ENCODE data around the gene TNFRSF1B. TPM values are rescaled to one million over a fixed set of nuclear protein-coding genes. Genes with fewer than 3 reads are reported as not detected.

Gene TNFRSF1B
- total RNA-seq, 3 donors from 2014 or later, result 25.0 to 48.8 (median 35.1) TPM

- intact Hi-C loops (cut with DNase I; ENCODE audit: low total_unique reads), result no loop called here
- no peak overlapping the region for H3K27ac ChIP-seq
- no peaks in the 10 kb centered on the region for H3K4me1 ChIP-seq
- no peaks in the 10 kb centered on the region for H3K9me3 ChIP-seq
- no peak overlapping the region for H3K4me3 ChIP-seq
- H3K27me3 ChIP-seq, result no peaks in the 10 kb centered on the region
- TF ChIP-seq POLR2A (IDR thresholded peaks at IDR 0.05), result no peak
- TF ChIP-seq, protein P1, sequence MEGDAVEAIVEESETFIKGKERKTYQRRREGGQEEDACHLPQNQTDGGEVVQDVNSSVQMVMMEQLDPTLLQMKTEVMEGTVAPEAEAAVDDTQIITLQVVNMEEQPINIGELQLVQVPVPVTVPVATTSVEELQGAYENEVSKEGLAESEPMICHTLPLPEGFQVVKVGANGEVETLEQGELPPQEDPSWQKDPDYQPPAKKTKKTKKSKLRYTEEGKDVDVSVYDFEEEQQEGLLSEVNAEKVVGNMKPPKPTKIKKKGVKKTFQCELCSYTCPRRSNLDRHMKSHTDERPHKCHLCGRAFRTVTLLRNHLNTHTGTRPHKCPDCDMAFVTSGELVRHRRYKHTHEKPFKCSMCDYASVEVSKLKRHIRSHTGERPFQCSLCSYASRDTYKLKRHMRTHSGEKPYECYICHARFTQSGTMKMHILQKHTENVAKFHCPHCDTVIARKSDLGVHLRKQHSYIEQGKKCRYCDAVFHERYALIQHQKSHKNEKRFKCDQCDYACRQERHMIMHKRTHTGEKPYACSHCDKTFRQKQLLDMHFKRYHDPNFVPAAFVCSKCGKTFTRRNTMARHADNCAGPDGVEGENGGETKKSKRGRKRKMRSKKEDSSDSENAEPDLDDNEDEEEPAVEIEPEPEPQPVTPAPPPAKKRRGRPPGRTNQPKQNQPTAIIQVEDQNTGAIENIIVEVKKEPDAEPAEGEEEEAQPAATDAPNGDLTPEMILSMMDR (IDR thresholded peaks at IDR 0.05), result no peak
- TF ChIP-seq POLR2AphosphoS5 (IDR thresholded peaks at IDR 0.05), result no peak
- DNase-seq (ENCODE audit: low spot score in 2 of 2), result no peak
- H3K36me3 ChIP-seq, result no peaks in the 10 kb centered on the region
These were observed 24.6 kb downstream of the TNFRSF1B start for GRCh38 chr1:12191242-12192032.

DNA sequence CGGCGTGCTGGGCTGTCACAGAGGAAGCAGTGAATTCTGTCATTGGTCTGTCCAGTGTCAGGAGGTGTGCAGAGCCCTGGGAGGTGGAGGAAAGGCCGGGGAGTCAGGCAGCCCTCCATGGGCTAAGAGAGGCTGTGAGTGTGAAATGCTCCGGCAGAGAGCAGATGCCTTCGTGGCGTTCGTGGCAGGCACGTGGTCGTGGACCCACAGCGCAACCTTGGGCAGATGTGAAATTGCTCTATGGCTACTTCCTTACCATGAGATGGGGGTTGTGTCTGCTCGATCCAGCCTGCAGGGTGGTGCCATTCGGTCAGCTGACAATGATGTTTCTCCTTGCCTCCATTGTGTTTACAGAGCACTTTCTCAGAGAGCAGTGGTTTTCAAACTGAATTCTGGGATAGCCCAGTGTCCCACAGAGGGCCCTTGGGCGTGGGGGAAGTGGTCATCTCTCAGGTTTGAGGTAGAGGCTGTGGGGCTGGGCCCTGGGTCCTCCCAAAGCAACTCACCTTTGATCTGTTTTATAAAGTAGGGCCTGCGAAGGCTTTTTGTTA is 27.9 kb downstream of the TNFRSF1B start:
- no peak for DNase-seq (ENCODE audit: low spot score in 2 of 2)
- no peaks in the 10 kb centered on the region for H3K36me3 ChIP-seq
- H3K4me1 ChIP-seq, result no peaks in the 10 kb centered on the region
- intact Hi-C loops (cut with DNase I; ENCODE audit: low total_unique reads), result no loop called here
- no peak overlapping the region for H3K4me3 ChIP-seq
- no peaks in the 10 kb centered on the region for H3K9me3 ChIP-seq
- TF ChIP-seq, protein P1 (IDR thresholded peaks at IDR 0.05), result no peak
- no peak for TF ChIP-seq POLR2A (IDR thresholded peaks at IDR 0.05)
- TF ChIP-seq POLR2AphosphoS5 (IDR thresholded peaks at IDR 0.05), result no peak
- H3K27me3 ChIP-seq, result no peaks in the 10 kb centered on the region
- no peak overlapping the region for H3K27ac ChIP-seq

DNA sequence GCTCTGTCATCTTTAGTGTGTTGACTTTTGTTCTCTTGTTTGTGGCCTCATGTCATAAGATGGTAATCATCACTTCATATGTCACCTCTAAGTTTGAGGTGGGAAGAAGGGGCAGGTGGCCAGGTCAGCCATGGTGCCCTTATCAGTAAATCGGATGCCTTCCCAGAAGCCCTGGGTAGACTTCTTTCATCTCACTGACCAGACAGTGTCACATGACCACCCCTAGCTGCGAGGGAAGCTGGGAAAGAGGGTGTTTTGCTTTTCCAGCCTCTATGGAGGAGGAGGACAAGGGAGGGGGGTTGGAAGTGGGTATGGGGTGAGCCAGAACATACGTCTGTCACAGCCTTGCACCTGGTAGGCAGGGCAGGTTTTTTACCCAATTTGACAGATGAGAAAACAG is 28.6 kb downstream of the TNFRSF1B start:
- Histone ChIP-seq H3K4me3 (no peak overlapping the region), H3K27ac (no peak overlapping the region), H3K27me3 (no peaks in the 10 kb centered on the region), H3K4me1 (no peaks in the 10 kb centered on the region), H3K9me3 (no peaks in the 10 kb centered on the region), H3K36me3 (no peaks in the 10 kb centered on the region)
- intact Hi-C loops (cut with DNase I; ENCODE audit: low total_unique reads), result no loop called here
- TF ChIP-seq, protein P1 (IDR thresholded peaks at IDR 0.05), result no peak
- TF ChIP-seq POLR2AphosphoS5 (IDR thresholded peaks at IDR 0.05), result no peak
- DNase-seq (ENCODE audit: low spot score in 2 of 2), result no peak

DNA sequence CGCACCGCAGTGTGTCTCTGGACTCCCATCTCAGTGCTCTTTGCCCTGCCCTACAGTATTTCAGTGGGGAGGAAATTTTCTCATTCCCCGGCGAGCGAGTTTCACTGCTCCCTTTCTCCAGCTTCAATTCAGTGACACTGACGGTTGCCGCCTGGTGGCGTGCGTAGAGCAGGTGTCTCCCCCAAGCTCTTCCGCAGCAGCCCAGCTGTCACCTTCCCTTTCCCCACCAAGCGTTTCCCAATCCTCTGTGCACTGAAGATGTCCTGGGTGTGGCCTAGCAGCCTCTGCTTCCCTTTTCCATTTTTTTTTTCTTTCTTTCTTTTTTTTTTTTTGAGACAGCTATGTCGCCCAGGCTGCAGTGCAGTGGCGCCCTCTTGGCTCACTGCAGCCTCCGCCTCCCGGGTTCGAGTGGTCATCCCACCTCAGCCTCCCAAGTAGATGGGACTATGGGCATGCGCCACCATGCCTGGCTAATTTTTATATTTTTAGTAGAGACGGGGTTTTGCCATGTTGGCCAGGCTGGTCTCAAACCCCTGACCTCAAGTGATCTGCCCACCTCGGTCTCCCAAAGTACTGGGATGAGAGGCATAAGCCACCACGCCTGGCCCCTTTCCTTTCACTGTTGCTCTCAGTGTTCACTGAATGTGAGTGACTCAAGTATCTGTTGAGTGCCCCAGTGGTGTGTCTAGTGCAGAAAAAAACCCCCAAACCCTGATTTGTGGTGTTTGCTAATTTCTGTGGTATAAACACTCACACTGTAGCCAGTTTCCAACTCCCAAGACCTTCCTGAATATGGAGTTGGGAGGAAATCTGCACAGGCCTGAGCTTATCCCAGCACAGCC is 30.1 kb downstream of the TNFRSF1B start:
- H3K27ac ChIP-seq, result no peak overlapping the region
- intact Hi-C loops (cut with DNase I; ENCODE audit: low total_unique reads), result no loop called here
- H3K4me3 ChIP-seq, result no peak overlapping the region
- H3K36me3 ChIP-seq, result no peaks in the 10 kb centered on the region
- no peaks in the 10 kb centered on the region for H3K9me3 ChIP-seq
- H3K27me3 ChIP-seq, result no peaks in the 10 kb centered on the region
- TF ChIP-seq POLR2A (IDR thresholded peaks at IDR 0.05) (no peak), POLR2AphosphoS5 (IDR thresholded peaks at IDR 0.05) (no peak)
- TF ChIP-seq, protein P1 (IDR thresholded peaks at IDR 0.05), result no peak
- no peak for DNase-seq (ENCODE audit: low spot score in 2 of 2)
- no peaks in the 10 kb centered on the region for H3K4me1 ChIP-seq

GRCh38 chr1:12197483-12197880 is 30.7 kb downstream of the TNFRSF1B start:
- Histone ChIP-seq H3K27me3 (no peaks in the 10 kb centered on the region), H3K4me3 (no peak overlapping the region), H3K36me3 (no peaks in the 10 kb centered on the region), H3K9me3 (no peaks in the 10 kb centered on the region), H3K27ac (no peak overlapping the region), H3K4me1 (no peaks in the 10 kb centered on the region)
- no peak for DNase-seq (ENCODE audit: low spot score in 2 of 2)
- TF ChIP-seq, protein P1 (IDR thresholded peaks at IDR 0.05), result no peak
- TF ChIP-seq POLR2AphosphoS5 (IDR thresholded peaks at IDR 0.05) (no peak), POLR2A (IDR thresholded peaks at IDR 0.05) (no peak)
- intact Hi-C loops (cut with DNase I; ENCODE audit: low total_unique reads), result no loop called here
